ENCODE data around the gene BUB3.

BUB3 gene

GRCh38 chr10:123136806-123137642 lies 17.2 kb upstream of the BUB3 start:
- peak; percentile 72 for DNase-seq (ENCODE audit: low spot score)
- no peak for TF ChIP-seq CTCF (IDR thresholded peaks at IDR 0.05; ENCODE audit: extremely low read depth, missing control alignments)

GRCh38 chr10:123139165-123139520 lies 15.1 kb upstream of the BUB3 start:
- TF ChIP-seq CTCF (IDR thresholded peaks at IDR 0.05; ENCODE audit: extremely low read depth, missing control alignments), result no peak
- DNase-seq (ENCODE audit: low spot score), result no peak

GRCh38 chr10:123139521-123140163 lies 14.6 kb upstream of the BUB3 start:
- DNase-seq (ENCODE audit: low spot score), result peak; percentile 39
- TF ChIP-seq CTCF (IDR thresholded peaks at IDR 0.05; ENCODE audit: extremely low read depth, missing control alignments), result no peak

GRCh38 chr10:123140164-123140982 lies 13.8 kb upstream of the BUB3 start:
- TF ChIP-seq CTCF (IDR thresholded peaks at IDR 0.05; ENCODE audit: extremely low read depth, missing control alignments), result peak; percentile 29
- peak; percentile 51 for DNase-seq (ENCODE audit: low spot score)

GRCh38 chr10:123140983-123141390 lies 13.2 kb upstream of the BUB3 start:
- no peak for TF ChIP-seq CTCF (IDR thresholded peaks at IDR 0.05; ENCODE audit: extremely low read depth, missing control alignments)
- no peak for DNase-seq (ENCODE audit: low spot score)

GRCh38 chr10:123141791-123142700 lies 12.2 kb upstream of the BUB3 start:
- no peak for DNase-seq (ENCODE audit: low spot score)
- TF ChIP-seq CTCF (IDR thresholded peaks at IDR 0.05; ENCODE audit: extremely low read depth, missing control alignments), result no peak
